NT2/D1 (cell line): Measurements from ENCODE around the gene SORT1.

ENCODE experiments used
- SUZ12 ChIP-seq: IDR thresholded peaks from 2 replicates; pipeline ENCODE4 v1.6.1; 2011; ENCODE audit not compliant: insufficient read length, insufficient read depth; ENCODE audit errors: extremely low read depth
- ZNF274 ChIP-seq: IDR thresholded peaks from 2 replicates; pipeline ENCODE4 v1.6.1; 2011; ENCODE audit warnings: mild to moderate bottlenecking, low read depth, low read length

DNA sequence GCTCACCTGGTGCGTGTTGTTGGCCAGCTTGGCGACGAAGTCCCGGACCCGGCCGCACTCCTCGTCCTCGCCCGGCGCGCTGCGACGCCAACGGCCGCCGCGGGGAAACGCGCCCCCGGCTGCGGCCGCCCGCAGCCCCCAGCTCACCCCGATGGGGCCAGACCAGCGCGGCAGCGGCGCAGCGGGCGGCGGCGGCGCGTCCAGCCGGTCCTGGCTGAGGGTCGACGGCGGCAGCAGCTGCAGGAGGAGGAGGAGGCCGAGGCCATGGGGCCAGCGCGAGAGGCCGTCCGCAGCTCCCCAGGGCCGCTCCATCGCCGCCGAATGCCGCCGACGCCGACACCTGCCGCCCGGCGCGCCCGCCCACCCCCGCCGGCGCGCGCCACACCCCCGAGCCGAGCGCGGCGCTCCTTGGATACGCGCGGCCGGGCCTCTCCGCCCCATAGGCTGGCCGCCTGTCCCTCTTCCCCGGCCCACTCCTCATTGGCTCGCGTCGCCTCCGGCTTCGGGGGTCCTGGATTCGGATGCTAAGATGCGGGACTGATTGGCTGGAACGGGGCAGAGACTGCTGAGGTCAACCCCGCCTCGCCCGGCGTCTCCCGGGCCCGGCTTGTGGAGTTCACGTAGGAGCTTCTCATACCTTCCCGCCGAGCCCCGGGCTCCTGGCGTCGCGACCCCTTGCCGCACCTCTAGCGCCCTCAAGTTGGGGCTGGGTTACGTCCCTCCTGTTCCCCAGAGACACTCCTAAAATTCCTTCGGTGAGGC lies at the start of gene SORT1:
- no peak for TF ChIP-seq ZNF274
- TF ChIP-seq SUZ12 = no peak
